ENCODE data around the gene ULK1.

ULK1 gene

DNA sequence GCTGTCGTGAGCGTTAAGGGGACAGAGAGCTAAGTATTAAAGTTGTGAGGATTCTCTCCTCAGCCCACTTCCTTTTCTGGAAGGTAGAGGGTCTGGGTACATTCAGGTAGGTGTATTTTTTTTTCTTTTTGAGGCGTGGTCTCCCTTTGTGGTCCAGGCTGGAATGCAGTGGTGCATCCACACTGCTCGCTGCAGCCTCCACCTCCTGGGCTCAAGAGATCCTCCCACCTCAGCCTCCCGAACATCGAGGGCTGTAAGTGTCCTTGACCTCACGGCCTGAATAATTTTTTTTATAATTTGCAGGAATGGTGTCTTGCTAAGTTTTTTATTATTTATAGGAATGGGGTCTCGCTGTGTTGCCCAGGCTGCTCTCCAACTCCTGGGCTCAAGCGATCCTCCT is 36.1 kb downstream of the ULK1 start:
- DNase-seq (ENCODE audit: low read depth), result no peak
- peak overlapping the region; percentile 89 for H3K4me3 ChIP-seq (ENCODE audit: control insufficient read depth, low read depth, low read length)
- TF ChIP-seq, protein P1, sequence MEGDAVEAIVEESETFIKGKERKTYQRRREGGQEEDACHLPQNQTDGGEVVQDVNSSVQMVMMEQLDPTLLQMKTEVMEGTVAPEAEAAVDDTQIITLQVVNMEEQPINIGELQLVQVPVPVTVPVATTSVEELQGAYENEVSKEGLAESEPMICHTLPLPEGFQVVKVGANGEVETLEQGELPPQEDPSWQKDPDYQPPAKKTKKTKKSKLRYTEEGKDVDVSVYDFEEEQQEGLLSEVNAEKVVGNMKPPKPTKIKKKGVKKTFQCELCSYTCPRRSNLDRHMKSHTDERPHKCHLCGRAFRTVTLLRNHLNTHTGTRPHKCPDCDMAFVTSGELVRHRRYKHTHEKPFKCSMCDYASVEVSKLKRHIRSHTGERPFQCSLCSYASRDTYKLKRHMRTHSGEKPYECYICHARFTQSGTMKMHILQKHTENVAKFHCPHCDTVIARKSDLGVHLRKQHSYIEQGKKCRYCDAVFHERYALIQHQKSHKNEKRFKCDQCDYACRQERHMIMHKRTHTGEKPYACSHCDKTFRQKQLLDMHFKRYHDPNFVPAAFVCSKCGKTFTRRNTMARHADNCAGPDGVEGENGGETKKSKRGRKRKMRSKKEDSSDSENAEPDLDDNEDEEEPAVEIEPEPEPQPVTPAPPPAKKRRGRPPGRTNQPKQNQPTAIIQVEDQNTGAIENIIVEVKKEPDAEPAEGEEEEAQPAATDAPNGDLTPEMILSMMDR (conservative IDR thresholded peaks at IDR 0.05; ENCODE audit: control insufficient read depth, insufficient read depth, low read depth, low read length), result no peak

DNA sequence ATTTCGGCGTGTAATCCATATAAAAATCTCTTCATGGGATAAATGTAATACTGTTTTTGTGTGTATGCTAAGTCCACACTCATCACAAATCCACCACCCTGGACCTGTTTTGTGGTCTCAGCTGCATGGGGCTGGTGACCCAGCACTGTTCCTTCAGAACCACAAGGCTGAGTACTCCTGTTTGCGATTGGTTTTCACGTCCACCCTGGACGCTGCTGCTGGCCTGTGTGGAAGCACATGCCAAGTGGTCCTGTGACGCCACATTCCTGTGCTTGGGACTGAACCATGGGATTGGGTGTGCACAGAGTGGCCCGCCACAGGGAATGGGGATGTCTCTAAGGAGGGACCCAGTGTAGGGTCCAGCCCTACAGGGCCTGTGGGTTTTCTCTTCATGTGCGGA is 39.0 kb downstream of the ULK1 start:
- TF ChIP-seq, protein P1 (conservative IDR thresholded peaks at IDR 0.05; ENCODE audit: control insufficient read depth, insufficient read depth, low read depth, low read length), result no peak
- no peak overlapping the region for H3K4me3 ChIP-seq (ENCODE audit: control insufficient read depth, low read depth, low read length)
- no peak for DNase-seq (ENCODE audit: low read depth)

DNA sequence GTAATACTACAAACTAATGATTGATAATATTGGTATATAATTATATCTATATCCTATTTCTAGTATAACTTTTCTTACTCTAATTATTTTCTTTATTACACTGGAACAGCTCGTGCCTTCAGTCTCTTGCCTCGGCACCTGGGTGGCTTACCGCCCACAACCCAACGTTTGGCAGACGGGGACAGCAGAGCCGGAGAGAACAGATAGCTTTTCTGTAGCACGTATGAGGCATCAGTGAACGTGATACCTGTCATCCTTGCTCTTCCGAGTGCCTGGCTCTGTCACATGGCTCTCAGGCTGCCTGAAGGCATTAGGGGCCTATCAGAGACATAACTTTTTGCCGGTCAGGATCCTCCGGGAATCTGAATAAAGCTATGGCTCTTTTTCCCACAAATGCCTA is 40.1 kb downstream of the ULK1 start:
- DNase-seq (ENCODE audit: low read depth), result no peak
- no peak overlapping the region for H3K4me3 ChIP-seq (ENCODE audit: control insufficient read depth, low read depth, low read length)
- TF ChIP-seq, protein P1 (conservative IDR thresholded peaks at IDR 0.05; ENCODE audit: control insufficient read depth, insufficient read depth, low read depth, low read length), result no peak

DNA sequence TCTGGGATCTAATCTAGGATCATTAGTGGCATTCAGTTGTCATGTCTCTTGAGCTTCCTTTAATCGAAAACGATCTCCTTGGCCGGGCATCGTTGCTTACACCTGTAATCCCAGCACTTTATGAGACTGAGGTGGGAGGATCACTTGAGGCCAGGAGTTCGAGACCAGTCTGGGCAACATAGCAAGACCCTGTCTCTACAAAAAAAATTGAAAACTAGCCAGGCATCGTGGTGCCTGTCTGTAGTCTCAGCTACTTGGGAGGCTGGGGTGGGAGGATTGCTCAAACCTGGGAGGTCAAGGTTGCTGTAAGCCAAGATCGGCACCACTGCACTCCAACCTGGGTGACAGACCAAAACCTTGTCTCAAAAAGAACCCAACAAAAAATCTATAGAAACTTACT is 43.7 kb downstream of the ULK1 start:
- TF ChIP-seq, protein P1 (conservative IDR thresholded peaks at IDR 0.05; ENCODE audit: control insufficient read depth, insufficient read depth, low read depth, low read length), result no peak
- DNase-seq (ENCODE audit: low read depth), result no peak
- H3K4me3 ChIP-seq (ENCODE audit: control insufficient read depth, low read depth, low read length), result no peak overlapping the region

DNA sequence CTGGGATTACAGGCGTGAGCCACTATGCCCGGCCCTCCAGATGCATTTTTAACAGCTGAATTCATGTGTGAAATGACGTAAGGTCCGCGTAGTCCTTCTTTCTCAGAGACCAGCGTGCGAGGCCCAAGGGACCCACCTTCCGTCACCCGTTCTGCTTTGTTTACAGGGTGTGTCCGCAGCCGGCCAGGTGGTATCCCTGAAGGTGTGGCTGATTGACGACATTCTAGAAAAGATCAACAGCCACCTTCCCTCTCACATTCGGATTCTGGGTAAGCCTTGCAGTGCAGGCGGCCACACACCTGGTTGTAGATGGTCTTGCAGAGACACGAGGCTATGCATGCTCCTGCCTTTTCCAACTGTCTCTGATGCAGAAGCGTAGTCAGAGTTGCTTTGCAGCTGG is 44.6 kb downstream of the ULK1 start:
- TF ChIP-seq, protein P1 (conservative IDR thresholded peaks at IDR 0.05; ENCODE audit: control insufficient read depth, insufficient read depth, low read depth, low read length), result no peak
- DNase-seq (ENCODE audit: low read depth), result no peak
- H3K4me3 ChIP-seq (ENCODE audit: control insufficient read depth, low read depth, low read length), result no peak overlapping the region

DNA sequence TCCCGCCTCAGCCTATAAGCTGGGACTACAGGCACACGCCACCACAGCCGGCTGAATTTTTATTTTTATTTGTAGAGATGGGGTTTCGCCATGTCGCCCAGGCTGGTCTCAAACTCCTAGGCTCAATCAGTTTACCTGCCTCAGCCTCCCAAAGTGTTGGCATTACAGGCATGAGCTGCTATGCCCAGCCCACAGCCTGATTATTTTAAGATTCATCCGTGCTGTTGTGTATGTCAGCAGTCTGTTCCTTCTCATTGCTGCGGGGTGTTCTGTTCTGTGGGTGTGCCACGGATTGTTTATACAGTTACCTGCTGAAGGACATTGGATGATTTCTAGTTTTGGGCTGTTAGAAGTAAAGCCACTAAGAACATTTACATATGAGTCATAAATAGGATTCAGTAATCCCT is 45.7 kb downstream of the ULK1 start:
- no peak overlapping the region for H3K4me3 ChIP-seq (ENCODE audit: control insufficient read depth, low read depth, low read length)
- DNase-seq (ENCODE audit: low read depth), result no peak
- TF ChIP-seq, protein P1 (conservative IDR thresholded peaks at IDR 0.05; ENCODE audit: control insufficient read depth, insufficient read depth, low read depth, low read length), result no peak
